ENCODE results near the gene NHLRC2. TPM values are rescaled to one million over a fixed set of nuclear protein-coding genes. Genes with fewer than 3 reads are reported as not detected.

The NHLRC2 gene
- total and polyA plus RNA-seq, 2 donors (not counting 3 experiments of a cell fraction or from before 2014, with no cell fraction given): 5.2 to 28.2 TPM

GRCh38 chr10:113856563-113856962 lies 2.1 kb downstream of the NHLRC2 start:
- no TSS peak for BruUV-seq (replicated peaks)
- CTCF ChIA-PET: interaction anchor here (1.5 kb wide), 1 partner anchor 74 kb away, joined by 3 read pairs; no protein-coding TSS in a partner anchor
- dilution Hi-C loops (cut with MboI; ENCODE audit: extremely low pct_ligation_motif_present, low sequenced_read_pairs): no loop called here

More at GRCh38 chr10:113856563-113856962, 2.1 kb downstream of the NHLRC2 start:
- Histone ChIP-seq H3K9ac (replicated peaks; ENCODE audit: extremely low read depth, insufficient read depth, low read length) (peak overlapping the region; percentile 98), H3K4me2 (ENCODE audit: insufficient read depth, low read length) (peak overlapping the region; percentile 96), H3K36me3 (ENCODE audit: control insufficient read depth in 2 of 2, extremely low read depth in 1 of 2, insufficient read depth in 2 of 2, low read length in 2 of 2) (peaks cover 2 to 14% of the 10 kb centered on the region in 2 experiments), H3K79me2 (ENCODE audit: control insufficient read depth, insufficient read depth, low read length) (peaks cover 41% of the 10 kb centered on the region), H3K4me3 (replicated peaks in 1 of 3; ENCODE audit: insufficient read depth in 1 of 3, low read depth in 1 of 3, low read length in 3 of 3) (peak overlapping the region in 2 of 3 experiments; percentile 27 to 87), H2AFZ (ENCODE audit: low read depth, low read length) (no peak overlapping the region), H3K4me1 (ENCODE audit: control insufficient read depth, extremely low read depth, insufficient read depth, low read length) (peaks cover 40% of the 10 kb centered on the region), H4K20me1 (replicated peaks; ENCODE audit: control insufficient read depth, extremely low read depth, insufficient read depth, low read length) (no peaks in the 10 kb centered on the region), H3K27me3 (ENCODE audit: control insufficient read depth in 2 of 2, insufficient read depth in 2 of 2, low read length in 2 of 2) (no peaks in the 10 kb centered on the region), H3K9me3 (replicated peaks; ENCODE audit: control insufficient read depth, insufficient read depth, low read length) (no peaks in the 10 kb centered on the region), H3K9me1 (replicated peaks; ENCODE audit: control insufficient read depth, extremely low read depth, insufficient read depth, low read length) (no peaks in the 10 kb centered on the region), H3K27ac (ENCODE audit: insufficient read depth, low read depth, low read length) (peak overlapping the region; percentile 25)
- DNase-seq (ENCODE audit: low read depth, low spot score): peak; percentile 26
- TF ChIP-seq JUN (IDR thresholded peaks at IDR 0.05; ENCODE audit: borderline replicate concordance, insufficient read depth, insufficient read length, low read depth): no peak
- TF ChIP-seq POLR2AphosphoS5 (IDR thresholded peaks at IDR 0.05; ENCODE audit: insufficient read depth, low read depth, low read length): no peak
- TF ChIP-seq POLR2A (IDR thresholded peaks at IDR 0.05; ENCODE audit: low read depth, low read length): no peak
- TF ChIP-seq CTCF (IDR thresholded peaks at IDR 0.05; ENCODE audit: extremely low read depth in 1 of 2, insufficient read depth in 1 of 2, low read depth in 1 of 2, low read length in 2 of 2): no peak
- no peak for TF ChIP-seq GATA2 (IDR thresholded peaks at IDR 0.05; ENCODE audit: insufficient read depth, insufficient read length, low read depth, low read length)
- no peak for TF ChIP-seq FOS (IDR thresholded peaks at IDR 0.05; ENCODE audit: borderline replicate concordance, insufficient read depth, low read length)
- TF ChIP-seq MYC (IDR thresholded peaks at IDR 0.05; ENCODE audit: low read depth, low read length): no peak
- TF ChIP-seq MAX (IDR thresholded peaks at IDR 0.05; ENCODE audit: insufficient read depth, insufficient read length): no peak
- no peak for TF ChIP-seq EZH2 (IDR thresholded peaks at IDR 0.05; ENCODE audit: borderline replicate concordance, low read depth, low read length, severe bottlenecking)
- no peak for FAIRE-seq
- POLR2A ChIA-PET: no interaction called here
- intact Hi-C loops (cut with micrococcal nuclease): no loop called here

All from endothelial cell of umbilical vein (primary cell).